CD14-positive monocyte (primary cell): ENCODE measurements around the gene FBH1. TPM values are rescaled to one million over a fixed set of nuclear protein-coding genes. Genes with fewer than 3 reads are reported as not detected.

Experiments used
- DNase-seq, 3 donors: peaks; one replicate each; pipeline ENCODE4 v3.0.0-alpha.2; 2011 to 2022
- H2AFZ ChIP-seq: 2 replicates; pipeline ENCODE4 v1.6.0; 2012; ENCODE audit warnings: mild to moderate bottlenecking, low read depth, low read length, inconsistent platforms; ENCODE audit not compliant: insufficient read depth, poor library complexity, severe bottlenecking
- H3K27ac ChIP-seq, 2 donors: 1 replicate in 1 of 2; 2 replicates in 1 of 2; pipeline ENCODE4 v1.5.1; 2012 to 2013; ENCODE audit warnings: low read length in 2 of 2, control low read depth in 1 of 2, inconsistent platforms in 1 of 2, low read depth in 1 of 2, mild to moderate bottlenecking in 1 of 2
- H3K27me3 ChIP-seq, 2 donors: one replicate each; pipeline versions ENCODE4 v1.6.0 to v1.6.1; 2011 to 2013; ENCODE audit warnings: low read length in 2 of 2; ENCODE audit not compliant: control insufficient read depth in 2 of 2, insufficient read depth in 2 of 2
- H3K36me3 ChIP-seq, 2 donors: replicated peaks in 1 of 2; 1 replicate in 1 of 2; 2 replicates in 1 of 2; pipeline versions ENCODE4 v1.5.1 to v1.6.1; 2012 to 2013; ENCODE audit warnings: low read length in 2 of 2, control low read depth in 1 of 2, inconsistent platforms in 1 of 2, mild to moderate bottlenecking in 1 of 2; ENCODE audit not compliant: insufficient read depth in 2 of 2, control insufficient read depth in 1 of 2
- H3K4me1 ChIP-seq, 2 donors: 1 replicate in 1 of 2; 2 replicates in 1 of 2; pipeline versions ENCODE4 v1.5.1 to v1.6.1; 2012 to 2013; ENCODE audit warnings: low read length in 2 of 2, control low read depth in 1 of 2, inconsistent platforms in 1 of 2, mild to moderate bottlenecking in 1 of 2, moderate library complexity in 1 of 2; ENCODE audit not compliant: insufficient read depth in 2 of 2, control insufficient read depth in 1 of 2
- H3K4me2 ChIP-seq: replicated peaks from 2 replicates; pipeline ENCODE3; 2012; ENCODE audit warnings: low read length, moderate library complexity, mild to moderate bottlenecking; ENCODE audit not compliant: poor library complexity, severe bottlenecking; ENCODE audit errors: extremely low read depth
- H3K4me3 ChIP-seq, 3 experiments: fragments of 200-600 bp in 1 of 3; sonication (generic) in 1 of 3; replicated peaks in 1 of 3; 1 replicate in 2 of 3; 2 replicates in 1 of 3; pipeline ENCODE4 v1.5.1; 2011 to 2013; ENCODE audit warnings: low read length in 3 of 3, mild to moderate bottlenecking in 3 of 3, control low read depth in 2 of 3, low read depth in 2 of 3, inconsistent platforms in 1 of 3, moderate library complexity in 1 of 3
- H3K79me2 ChIP-seq: 2 replicates; pipeline ENCODE4 v1.6.0; 2012; ENCODE audit warnings: mild to moderate bottlenecking, control low read depth, inconsistent platforms, low read length, moderate library complexity; ENCODE audit not compliant: insufficient read depth
- H3K9ac ChIP-seq: 2 replicates; pipeline ENCODE4 v1.6.0; 2017; ENCODE audit warnings: low read length, mild to moderate bottlenecking; ENCODE audit not compliant: insufficient read depth, poor library complexity, severe bottlenecking
- H3K9me3 ChIP-seq, 2 donors: replicated peaks in 1 of 2; 1 replicate in 1 of 2; 2 replicates in 1 of 2; pipeline versions ENCODE4 v1.5.1 to v1.6.1; 2012 to 2013; ENCODE audit warnings: low read length in 2 of 2, control low read depth in 1 of 2; ENCODE audit not compliant: control insufficient read depth in 1 of 2, insufficient read depth in 1 of 2
- H4K20me1 ChIP-seq: 2 replicates; pipeline ENCODE4 v1.6.0; 2012; ENCODE audit warnings: mild to moderate bottlenecking, low read length, control low read depth, moderate library complexity; ENCODE audit not compliant: insufficient read depth
- H3K27ac Mint-ChIP-seq, 7 donors: one replicate each; pipeline ENCODE4 v1.8.0; 2020; ENCODE audit warnings: mild to moderate bottlenecking in 7 of 7, mixed read lengths in 7 of 7, moderate library complexity in 6 of 7, inconsistent platforms in 2 of 7
- H3K27me3 Mint-ChIP-seq, 3 donors: one replicate each; pipeline ENCODE4 v1.8.0; 2021 to 2022; ENCODE audit warnings: low read depth in 3 of 3, mild to moderate bottlenecking in 3 of 3, mixed read lengths in 3 of 3, moderate library complexity in 3 of 3, inconsistent platforms in 1 of 3
- H3K36me3 Mint-ChIP-seq, 2 donors: one replicate each; pipeline ENCODE4 v1.8.0; 2020; ENCODE audit warnings: mixed read lengths in 2 of 2, inconsistent platforms in 1 of 2, mild to moderate bottlenecking in 1 of 2
- H3K4me1 Mint-ChIP-seq: one replicate; pipeline ENCODE4 v1.8.0; 2020; ENCODE audit warnings: mild to moderate bottlenecking, mixed read lengths
- H3K4me3 Mint-ChIP-seq, 2 donors: one replicate each; pipeline ENCODE4 v1.8.0; 2020; ENCODE audit warnings: mild to moderate bottlenecking in 2 of 2, mixed read lengths in 2 of 2, moderate library complexity in 1 of 2
- H3K9me3 Mint-ChIP-seq, 7 donors: one replicate each; pipeline ENCODE4 v1.8.0; 2020 to 2022; ENCODE audit warnings: mixed read lengths in 7 of 7, mild to moderate bottlenecking in 6 of 7, moderate library complexity in 6 of 7, inconsistent platforms in 2 of 7
- WGBS: methylation state at CpG from one replicate; pipeline ENCODE4 v1.1.5; 2013; ENCODE audit warnings: missing lambda C conversion rate; ENCODE audit not compliant: insufficient coverage; 5-methylcytosine and 5-hydroxymethylcytosine counted together
- intact Hi-C, 2 donors: fragments of 100-400 bp; cut with micrococcal nuclease; formaldehyde crosslinking; loops; one replicate each; pipeline versions ENCODE4 v1.15.0 to v1.15.1; 2023
- polyA plus RNA-seq, 3 donors: library from polyadenylated mRNA; depleted of rRNA in 1 of 3; unstranded in 2 of 3; stranded (reverse) in 1 of 3; fragments of 300-500 nt in 2 of 3; fragments of >200 nt in 1 of 3; fragmentation: Illumina TruSeq in 2 of 3; gene quantifications; 1 replicate in 2 of 3; 2 replicates in 1 of 3; pipeline ENCODE4 v1.2.3, GENCODE V29; 2012 to 2021
- TF ChIP-seq, protein P1 (sequence below): fragments of 200-600 bp; IDR thresholded peaks from one replicate; pipeline ENCODE4 v1.8.0; 2022; ENCODE audit warnings: antibody characterized with exemption, mild to moderate bottlenecking

Gene FBH1
- polyA plus RNA-seq, 3 donors: 33.9 to 73.3 (median 48.3) TPM

- Mint-ChIP-seq H3K9me3 (peaks cover 6 to 14% (median 11%) of the 10 kb centered on the region in 7 donors), H3K36me3 (peaks cover 43 to 47% of the 10 kb centered on the region in 2 donors), H3K27me3 (no peaks in the 10 kb centered on the region), H3K4me3 (no peak overlapping the region), H3K4me1 (peaks cover 4% of the 10 kb centered on the region), H3K27ac (no peak overlapping the region)
- peaks cover 16 to 48% of the 10 kb centered on the region in 2 donors for H3K36me3 ChIP-seq
- H3K79me2 ChIP-seq: peaks cover 37% of the 10 kb centered on the region
- no peaks in the 10 kb centered on the region for H3K27me3 ChIP-seq
- intact Hi-C loops: no loop called here
- TF ChIP-seq, protein P1, sequence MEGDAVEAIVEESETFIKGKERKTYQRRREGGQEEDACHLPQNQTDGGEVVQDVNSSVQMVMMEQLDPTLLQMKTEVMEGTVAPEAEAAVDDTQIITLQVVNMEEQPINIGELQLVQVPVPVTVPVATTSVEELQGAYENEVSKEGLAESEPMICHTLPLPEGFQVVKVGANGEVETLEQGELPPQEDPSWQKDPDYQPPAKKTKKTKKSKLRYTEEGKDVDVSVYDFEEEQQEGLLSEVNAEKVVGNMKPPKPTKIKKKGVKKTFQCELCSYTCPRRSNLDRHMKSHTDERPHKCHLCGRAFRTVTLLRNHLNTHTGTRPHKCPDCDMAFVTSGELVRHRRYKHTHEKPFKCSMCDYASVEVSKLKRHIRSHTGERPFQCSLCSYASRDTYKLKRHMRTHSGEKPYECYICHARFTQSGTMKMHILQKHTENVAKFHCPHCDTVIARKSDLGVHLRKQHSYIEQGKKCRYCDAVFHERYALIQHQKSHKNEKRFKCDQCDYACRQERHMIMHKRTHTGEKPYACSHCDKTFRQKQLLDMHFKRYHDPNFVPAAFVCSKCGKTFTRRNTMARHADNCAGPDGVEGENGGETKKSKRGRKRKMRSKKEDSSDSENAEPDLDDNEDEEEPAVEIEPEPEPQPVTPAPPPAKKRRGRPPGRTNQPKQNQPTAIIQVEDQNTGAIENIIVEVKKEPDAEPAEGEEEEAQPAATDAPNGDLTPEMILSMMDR: no peak
- H3K4me1 ChIP-seq: no peaks in the 10 kb centered on the region
- no peak for DNase-seq
- no peak overlapping the region for H2AFZ ChIP-seq
- H3K4me3 ChIP-seq: no peak overlapping the region
- H3K27ac ChIP-seq: no peak overlapping the region
- no peak overlapping the region for H3K9ac ChIP-seq
- peaks cover 7 to 12% of the 10 kb centered on the region in 2 donors for H3K9me3 ChIP-seq
- peaks cover 57% of the 10 kb centered on the region for H4K20me1 ChIP-seq
- 96% methylated on average over 13 of the region's 13 CpGs for WGBS
- H3K4me2 ChIP-seq: no peak overlapping the region
Observed at GRCh38 chr10:5900247-5900646, 10.2 kb downstream of the FBH1 start.

DNA sequence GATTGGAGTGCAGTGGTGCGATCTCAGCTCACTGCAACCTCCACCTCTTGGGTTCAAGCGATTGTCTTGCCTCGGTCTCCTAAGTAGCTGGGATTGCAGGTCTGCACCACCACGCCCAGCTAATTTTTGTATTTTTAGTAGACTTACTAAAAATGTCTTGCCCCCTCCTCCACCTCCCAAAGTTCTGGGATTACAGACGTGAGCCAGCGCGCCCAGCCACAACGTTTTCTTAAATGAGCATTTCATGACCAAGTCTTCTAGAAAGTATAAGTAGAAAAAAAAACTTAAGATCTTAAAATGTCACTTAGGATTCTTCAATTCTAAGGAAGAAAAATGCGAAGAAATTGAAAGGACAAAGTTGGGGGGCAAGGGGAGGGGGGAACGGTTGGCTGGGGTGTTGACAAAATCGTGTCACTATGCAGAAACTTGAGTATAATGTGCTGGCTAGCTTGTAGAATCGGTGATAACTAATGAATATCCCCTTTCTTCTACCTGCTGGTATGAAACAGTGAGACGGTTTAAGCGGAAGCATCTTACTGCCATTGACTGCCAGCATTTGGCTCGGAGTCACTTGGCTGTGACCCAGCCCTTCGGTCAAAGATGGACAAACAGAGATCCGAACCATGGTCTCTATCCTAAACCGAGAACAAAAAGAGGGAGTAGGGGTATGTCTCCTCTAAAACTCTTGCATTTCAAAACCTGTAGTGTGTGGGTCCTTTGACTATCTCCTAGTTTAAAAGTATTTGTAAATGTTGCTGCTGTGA lies 12.7 kb downstream of the FBH1 start:
- H3K36me3 Mint-ChIP-seq: peaks cover 39 to 44% of the 10 kb centered on the region in 2 donors
- no peak overlapping the region for H3K27ac ChIP-seq
- DNase-seq: no peak
- peaks cover 17% of the 10 kb centered on the region for H3K79me2 ChIP-seq
- TF ChIP-seq, protein P1: no peak
- peak overlapping the region in 1 of 7 donors; percentile 67 for H3K27ac Mint-ChIP-seq
- H3K9me3 ChIP-seq: peaks cover 5 to 6% of the 10 kb centered on the region in 2 donors
- H4K20me1 ChIP-seq: peaks cover 45% of the 10 kb centered on the region
- H3K27me3 ChIP-seq: no peaks in the 10 kb centered on the region
- no peaks in the 10 kb centered on the region for H3K4me1 Mint-ChIP-seq
- no peak overlapping the region for H3K4me2 ChIP-seq
- H3K9me3 Mint-ChIP-seq: peaks cover 2 to 10% (median 7%) of the 10 kb centered on the region in 7 donors
- no peak overlapping the region for H3K4me3 ChIP-seq
- H3K36me3 ChIP-seq: peaks cover 16 to 45% of the 10 kb centered on the region in 2 donors
- H3K27me3 Mint-ChIP-seq: peaks cover 0 to 2% (median 0%) of the 10 kb centered on the region in 3 donors
- H3K9ac ChIP-seq: no peak overlapping the region
- H2AFZ ChIP-seq: no peak overlapping the region
- H3K4me3 Mint-ChIP-seq: no peak overlapping the region
- intact Hi-C loops: no loop called here
- WGBS: 97% methylated on average over 6 of the region's 18 CpGs
- H3K4me1 ChIP-seq: no peaks in the 10 kb centered on the region
